ENCODE measurements around the gene SAMSN1.
"Not testable (repeated sequence)": the region's sequence is repeated elsewhere in the genome, so short reads cannot be mapped to it uniquely, and the experiment has no call there.

GRCh38 chr21:14546719-14547118 lies 604 bp upstream of the SAMSN1 start:
- not testable (repeated sequence) for TF ChIP-seq POLR2A, CTCF (IDR thresholded peaks at IDR 0.05)
